DOHH2 (cell line): ENCODE results near the gene GPR21.

Experiments
- CTCF ChIP-seq: fragments of 200-600 bp; sonication (generic); IDR thresholded peaks from one replicate; pipeline ENCODE4 v1.5.1; 2014; ENCODE audit warnings: antibody characterized with exemption, mild to moderate bottlenecking, low read depth, low read length; ENCODE audit not compliant: poor library complexity, severe bottlenecking
- EZH2phosphoT487 ChIP-seq: fragments of 200-600 bp; sonication (generic); IDR thresholded peaks from 2 replicates; pipeline ENCODE4 v1.6.1; 2017; ENCODE audit warnings: borderline replicate concordance, mild to moderate bottlenecking, antibody characterized with exemption, low read length, moderate library complexity, mixed read lengths

- TF ChIP-seq CTCF (no peak), EZH2phosphoT487 (no peak)
These were observed 29.7 kb downstream of the GPR21 start for GRCh38 chr9:123063177-123063598.
